Measurements from ENCODE around the gene SV2A.

- TF ChIP-seq CTCF (IDR thresholded peaks at IDR 0.05) (no peak), POLR2A (IDR thresholded peaks at IDR 0.05) (no peak)
Measured at GRCh38 chr1:149967041-149967440, 49.4 kb upstream of the SV2A start.
